ENCODE data around the gene MICAL3. TPM values are rescaled to one million over a fixed set of nuclear protein-coding genes. Genes with fewer than 3 reads are reported as not detected.
A peak's percentile ranks its signal among the peaks of the same experiment; 100 is the strongest.

The MICAL3 gene
- total and polyA plus RNA-seq, 2 of the 8 experiments (the other 6 are each of a cell fraction or from before 2014, with no cell fraction given), result 8.3 to 41.8 TPM

GRCh38 chr22:17780116-17780740, 244.1 kb downstream of the MICAL3 start:
- Histone ChIP-seq H3K23ac (ENCODE audit: insufficient read length) (no peak overlapping the region), H3K79me2 (ENCODE audit: control insufficient read depth in 1 of 2, insufficient read depth in 2 of 2, low read length in 2 of 2) (no peaks in the 10 kb centered on the region), H3K27ac (ENCODE audit: low read depth, low read length) (no peak overlapping the region), H3K9ac (replicated peaks in 1 of 4; ENCODE audit: extremely low read depth in 1 of 4, low read depth in 3 of 4, low read length in 3 of 4) (no peak overlapping the region), H2BK120ac (replicated peaks; ENCODE audit: low read depth, low read length) (no peak overlapping the region), H4K91ac (replicated peaks; ENCODE audit: insufficient read length, low read length) (no peak overlapping the region), H2BK5ac (ENCODE audit: low read depth, low read length) (no peak overlapping the region), H3K4me3 (ENCODE audit: extremely low read depth in 1 of 4, insufficient read depth in 2 of 4, low read depth in 3 of 4, low read length in 4 of 4) (no peak overlapping the region), H4K8ac (ENCODE audit: extremely low read depth, insufficient read depth, low read length) (no peak overlapping the region), H3K36me3 (ENCODE audit: control insufficient read depth in 2 of 4, insufficient read depth in 4 of 4, low read length in 3 of 4) (no peaks in the 10 kb centered on the region), H2AK5ac (ENCODE audit: low read depth, low read length) (no peak overlapping the region; the same call in 1 of the 2 replicates), H3K4ac (replicated peaks; ENCODE audit: insufficient read length, low read depth, low read length) (no peak overlapping the region), H3K4me2 (ENCODE audit: insufficient read depth in 1 of 2, low read depth in 2 of 2, low read length in 2 of 2) (no peak overlapping the region), H3K9me3 (ENCODE audit: insufficient read depth in 2 of 2, low read depth in 1 of 2, low read length in 1 of 2) (no peaks in the 10 kb centered on the region), H4K5ac (ENCODE audit: insufficient read length, low read depth, low read length) (no peak overlapping the region), H3K79me1 (ENCODE audit: low read depth, low read length) (no peaks in the 10 kb centered on the region), H3K56ac (replicated peaks; ENCODE audit: insufficient read length, low read depth, low read length) (no peak overlapping the region), H3K14ac (ENCODE audit: insufficient read length) (no peak overlapping the region), H2BK15ac (ENCODE audit: low read length) (no peak overlapping the region), H4K20me1 (replicated peaks in 1 of 2; ENCODE audit: control insufficient read depth in 1 of 2, insufficient read depth in 2 of 2, low read length in 2 of 2) (no peaks in the 10 kb centered on the region), H3K23me2 (ENCODE audit: low read depth, low read length) (no peaks in the 10 kb centered on the region), H2BK12ac (ENCODE audit: low read depth, low read length) (0 out of 2 replicates have a peak overlapping the region, but pooled peaks have one; percentile 39), H2BK20ac (ENCODE audit: low read length) (no peak overlapping the region), H3K18ac (ENCODE audit: extremely low read depth, low read length) (no peak overlapping the region), H3K27me3 (replicated peaks in 1 of 4; ENCODE audit: control insufficient read depth in 3 of 4, extremely low read depth in 1 of 4, insufficient read depth in 3 of 4, low read length in 3 of 4) (no peaks in the 10 kb centered on the region), H2AFZ (ENCODE audit: low read length) (no peak overlapping the region), H3K4me1 (replicated peaks in 1 of 4; ENCODE audit: control insufficient read depth in 3 of 4, insufficient read depth in 4 of 4, low read length in 3 of 4) (peaks cover 0 to 9% (median 6%) of the 10 kb centered on the region in 4 experiments; a peak in 2 of 7 replicates)
- TF ChIP-seq FOSL1 (IDR thresholded peaks at IDR 0.05; ENCODE audit: insufficient read depth, low read depth, low read length) (no peak), HDAC6 (IDR thresholded peaks at IDR 0.05; ENCODE audit: low read depth, low read length) (no peak), KDM4A (IDR thresholded peaks at IDR 0.05; ENCODE audit: low read depth, low read length, severe bottlenecking) (no peak), TAF7 (optimal IDR thresholded peaks at IDR 0.05; ENCODE audit: borderline replicate concordance, low read depth, low read length) (no peak), SIRT6 (IDR thresholded peaks at IDR 0.05; ENCODE audit: low read length) (no peak), NRF1 (IDR thresholded peaks at IDR 0.05; ENCODE audit: low read depth, low read length) (no peak), ZNF274 (IDR thresholded peaks at IDR 0.05; ENCODE audit: borderline replicate concordance, extremely low read depth, low read length) (no peak), SIN3A (conservative IDR thresholded peaks at IDR 0.05 in 1 of 2, IDR thresholded peaks at IDR 0.05 in 1 of 2; ENCODE audit: low read depth in 1 of 2, low read length in 2 of 2) (no peak), BACH1 (IDR thresholded peaks at IDR 0.05; ENCODE audit: low read length) (no peak), CBX5 (IDR thresholded peaks at IDR 0.05; ENCODE audit: low read depth, low read length) (no peak), GTF2F1 (IDR thresholded peaks at IDR 0.05; ENCODE audit: borderline replicate concordance, low read depth, low read length) (no peak), PHF8 (conservative IDR thresholded peaks at IDR 0.05; ENCODE audit: low read depth, low read length) (no peak)
- FAIRE-seq (no peak), DNase-seq (ENCODE audit: low read depth in 1 of 2, low spot score in 2 of 2) (no peak)
- 91% methylated on average over 18 of the region's 19 CpGs; no CpG with 5 or more reads in 1 of the 2 experiments for WGBS, 2 experiments (ENCODE audit: extremely low coverage in 1 of 2, insufficient coverage in 1 of 2, insufficient read length in 1 of 2, insufficient replicate concordance in 2 of 2, low coverage in 1 of 2, low lambda C conversion rate in 2 of 2, missing lambda C conversion rate in 1 of 2)
- CTCF ChIA-PET (ENCODE audit: partially characterized antibody), result interaction anchor here (0.6 to 6.5 kb wide), 13 partner anchors 9 to 1950 kb away, joined by 3 to 52 read pairs (median 5); no protein-coding TSS in a partner anchor
- POLR2A ChIA-PET (ENCODE audit: partially characterized antibody), result interaction anchor here (0.7 to 0.9 kb wide), 2 partner anchors 15 to 38 kb away, joined by 3 read pairs; no protein-coding TSS in a partner anchor
